HepG2 (cell line): Measurements from ENCODE around the gene BIRC6. TPM values are rescaled to one million over a fixed set of nuclear protein-coding genes. Genes with fewer than 3 reads are reported as not detected.

Experiments used
- ELF4 ChIP-seq: sonication (generic); formaldehyde crosslinking; IDR thresholded peaks from 2 replicates; pipeline ENCODE4 v1.5.0; 2020; ENCODE audit warnings: missing genetic modification reagents, mild to moderate bottlenecking, moderate library complexity, borderline replicate concordance
- FOXO1 ChIP-seq: sonication (generic); formaldehyde crosslinking; IDR thresholded peaks from 2 replicates; pipeline ENCODE4 v1.4.0; 2020; ENCODE audit warnings: missing genetic modification reagents
- GFI1 ChIP-seq: sonication (generic); formaldehyde crosslinking; IDR thresholded peaks from 2 replicates; pipeline ENCODE4 v1.5.0; 2020; ENCODE audit warnings: missing genetic modification reagents, mild to moderate bottlenecking, borderline replicate concordance
- RAD21 ChIP-seq: fragments of 450-650 bp; formaldehyde crosslinking; IDR thresholded peaks from 2 replicates; pipeline ENCODE4 v1.5.0; 2020; ENCODE audit warnings: mild to moderate bottlenecking
- TRAFD1 ChIP-seq: sonication (generic); formaldehyde crosslinking; IDR thresholded peaks from 2 replicates; pipeline ENCODE4 v1.5.1; 2020; ENCODE audit warnings: missing genetic modification reagents, mild to moderate bottlenecking, borderline replicate concordance
- ZMYM4 ChIP-seq: sonication (generic); formaldehyde crosslinking; IDR thresholded peaks from 2 replicates; pipeline ENCODE4 v1.8.1; 2023; ENCODE audit warnings: mild to moderate bottlenecking, missing genetic modification reagents
- ZNF3 ChIP-seq: IDR thresholded peaks from 2 replicates; pipeline ENCODE4 v1.7.0; 2017; ENCODE audit warnings: inconsistent platforms
- polyA plus RNA-seq, 8 experiments: library from polyadenylated mRNA; depleted of rRNA in 3 of 8; stranded (reverse) in 7 of 8; unstranded in 1 of 8; fragments of >200 nt; fragmentation: Illumina TruSeq in 4 of 8; extraction: Trizol in 4 of 8; gene quantifications; 2 replicates each; pipeline versions ENCODE4 v1.2.1 to v1.2.3, GENCODE V29; 2011 to 2016; ENCODE audit warnings: low read depth in 4 of 8, missing spikeins in 1 of 8, mixed read lengths in 1 of 8; ENCODE audit not compliant: insufficient read depth in 1 of 8
- total RNA-seq, 5 experiments: library from RNA; depleted of rRNA; stranded (reverse); fragments of >200 nt; fragmentation: Illumina TruSeq; extraction: Trizol; gene quantifications; 2 replicates each; pipeline ENCODE4 v1.2.3, GENCODE V29; 2016; ENCODE audit warnings: low read depth in 1 of 5
- TF ChIP-seq, protein P1 (sequence below): sonication (generic); formaldehyde crosslinking; conservative IDR thresholded peaks from 2 replicates; pipeline ENCODE4 v1.4.0; 2020; ENCODE audit warnings: mild to moderate bottlenecking, missing genetic modification reagents, moderate library complexity
- TF ChIP-seq, protein P2 (sequence below): sonication (generic); formaldehyde crosslinking; IDR thresholded peaks from 2 replicates; pipeline ENCODE4 v1.4.0; 2020; ENCODE audit warnings: mild to moderate bottlenecking, missing genetic modification reagents, borderline replicate concordance

BIRC6 gene
- total and polyA plus RNA-seq, 2 of the 13 experiments (the other 11 are each of a cell fraction or from before 2014, with no cell fraction given): 65.6 to 120 TPM

- TF ChIP-seq ELF4 (CRISPR knock-in tag) (peak; percentile 20; the same call in 1 of the 2 replicates), TRAFD1 (no peak), ZNF3 (CRISPR knock-in tag) (peak; percentile 74; the same call in 1 of the 2 replicates), FOXO1 (no peak), RAD21 (no peak), ZMYM4 (CRISPR knock-in tag) (0 out of 2 replicates have a peak, but pooled peaks have one; percentile 19), GFI1 (CRISPR knock-in tag) (peak; percentile 77)
- TF ChIP-seq, protein P1, sequence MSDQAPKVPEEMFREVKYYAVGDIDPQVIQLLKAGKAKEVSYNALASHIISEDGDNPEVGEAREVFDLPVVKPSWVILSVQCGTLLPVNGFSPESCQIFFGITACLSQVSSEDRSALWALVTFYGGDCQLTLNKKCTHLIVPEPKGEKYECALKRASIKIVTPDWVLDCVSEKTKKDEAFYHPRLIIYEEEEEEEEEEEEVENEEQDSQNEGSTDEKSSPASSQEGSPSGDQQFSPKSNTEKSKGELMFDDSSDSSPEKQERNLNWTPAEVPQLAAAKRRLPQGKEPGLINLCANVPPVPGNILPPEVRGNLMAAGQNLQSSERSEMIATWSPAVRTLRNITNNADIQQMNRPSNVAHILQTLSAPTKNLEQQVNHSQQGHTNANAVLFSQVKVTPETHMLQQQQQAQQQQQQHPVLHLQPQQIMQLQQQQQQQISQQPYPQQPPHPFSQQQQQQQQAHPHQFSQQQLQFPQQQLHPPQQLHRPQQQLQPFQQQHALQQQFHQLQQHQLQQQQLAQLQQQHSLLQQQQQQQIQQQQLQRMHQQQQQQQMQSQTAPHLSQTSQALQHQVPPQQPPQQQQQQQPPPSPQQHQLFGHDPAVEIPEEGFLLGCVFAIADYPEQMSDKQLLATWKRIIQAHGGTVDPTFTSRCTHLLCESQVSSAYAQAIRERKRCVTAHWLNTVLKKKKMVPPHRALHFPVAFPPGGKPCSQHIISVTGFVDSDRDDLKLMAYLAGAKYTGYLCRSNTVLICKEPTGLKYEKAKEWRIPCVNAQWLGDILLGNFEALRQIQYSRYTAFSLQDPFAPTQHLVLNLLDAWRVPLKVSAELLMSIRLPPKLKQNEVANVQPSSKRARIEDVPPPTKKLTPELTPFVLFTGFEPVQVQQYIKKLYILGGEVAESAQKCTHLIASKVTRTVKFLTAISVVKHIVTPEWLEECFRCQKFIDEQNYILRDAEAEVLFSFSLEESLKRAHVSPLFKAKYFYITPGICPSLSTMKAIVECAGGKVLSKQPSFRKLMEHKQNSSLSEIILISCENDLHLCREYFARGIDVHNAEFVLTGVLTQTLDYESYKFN: 0 out of 2 replicates have a peak, but pooled peaks have one; percentile 9
- TF ChIP-seq, protein P2, sequence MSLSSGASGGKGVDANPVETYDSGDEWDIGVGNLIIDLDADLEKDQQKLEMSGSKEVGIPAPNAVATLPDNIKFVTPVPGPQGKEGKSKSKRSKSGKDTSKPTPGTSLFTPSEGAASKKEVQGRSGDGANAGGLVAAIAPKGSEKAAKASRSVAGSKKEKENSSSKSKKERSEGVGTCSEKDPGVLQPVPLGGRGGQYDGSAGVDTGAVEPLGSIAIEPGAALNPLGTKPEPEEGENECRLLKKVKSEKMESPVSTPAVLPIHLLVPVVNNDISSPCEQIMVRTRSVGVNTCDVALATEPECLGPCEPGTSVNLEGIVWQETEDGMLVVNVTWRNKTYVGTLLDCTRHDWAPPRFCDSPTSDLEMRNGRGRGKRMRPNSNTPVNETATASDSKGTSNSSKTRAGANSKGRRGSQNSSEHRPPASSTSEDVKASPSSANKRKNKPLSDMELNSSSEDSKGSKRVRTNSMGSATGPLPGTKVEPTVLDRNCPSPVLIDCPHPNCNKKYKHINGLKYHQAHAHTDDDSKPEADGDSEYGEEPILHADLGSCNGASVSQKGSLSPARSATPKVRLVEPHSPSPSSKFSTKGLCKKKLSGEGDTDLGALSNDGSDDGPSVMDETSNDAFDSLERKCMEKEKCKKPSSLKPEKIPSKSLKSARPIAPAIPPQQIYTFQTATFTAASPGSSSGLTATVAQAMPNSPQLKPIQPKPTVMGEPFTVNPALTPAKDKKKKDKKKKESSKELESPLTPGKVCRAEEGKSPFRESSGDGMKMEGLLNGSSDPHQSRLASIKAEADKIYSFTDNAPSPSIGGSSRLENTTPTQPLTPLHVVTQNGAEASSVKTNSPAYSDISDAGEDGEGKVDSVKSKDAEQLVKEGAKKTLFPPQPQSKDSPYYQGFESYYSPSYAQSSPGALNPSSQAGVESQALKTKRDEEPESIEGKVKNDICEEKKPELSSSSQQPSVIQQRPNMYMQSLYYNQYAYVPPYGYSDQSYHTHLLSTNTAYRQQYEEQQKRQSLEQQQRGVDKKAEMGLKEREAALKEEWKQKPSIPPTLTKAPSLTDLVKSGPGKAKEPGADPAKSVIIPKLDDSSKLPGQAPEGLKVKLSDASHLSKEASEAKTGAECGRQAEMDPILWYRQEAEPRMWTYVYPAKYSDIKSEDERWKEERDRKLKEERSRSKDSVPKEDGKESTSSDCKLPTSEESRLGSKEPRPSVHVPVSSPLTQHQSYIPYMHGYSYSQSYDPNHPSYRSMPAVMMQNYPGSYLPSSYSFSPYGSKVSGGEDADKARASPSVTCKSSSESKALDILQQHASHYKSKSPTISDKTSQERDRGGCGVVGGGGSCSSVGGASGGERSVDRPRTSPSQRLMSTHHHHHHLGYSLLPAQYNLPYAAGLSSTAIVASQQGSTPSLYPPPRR (CRISPR knock-in tag): peak; percentile 55; the same call in 1 of the 2 replicates
These were observed 15.8 kb downstream of the BIRC6 start (continued) for GRCh38 chr2:32372519-32373182.
